ENCODE measurements around the gene HGD. TPM values are rescaled to one million over a fixed set of nuclear protein-coding genes. Genes with fewer than 3 reads are reported as not detected.

HGD gene
- polyA plus RNA-seq, 4 donors: 14.4 to 71.8 (median 43.7) TPM

DNA sequence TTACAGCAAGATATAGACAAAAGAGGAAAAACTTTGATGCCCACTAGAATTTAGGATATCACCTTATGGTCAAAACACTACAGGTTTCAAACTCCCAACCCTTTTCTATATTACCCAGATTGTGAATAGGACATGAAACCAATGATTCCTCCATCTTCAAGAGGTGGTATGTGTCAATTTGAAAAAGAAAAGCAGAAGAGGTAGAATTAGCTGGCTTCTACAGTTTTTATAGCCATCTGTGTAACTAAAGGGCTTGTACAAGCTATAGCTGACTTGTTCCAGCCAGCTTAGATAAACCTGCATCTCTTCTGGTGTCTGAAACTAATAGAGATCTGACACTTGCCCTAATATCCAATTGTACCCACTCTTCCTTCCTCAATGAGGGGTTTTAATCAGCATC, 24.9 kb upstream of the HGD start:
- Histone ChIP-seq H3K36me3 (ENCODE audit: control insufficient read depth in 3 of 3, insufficient read depth in 2 of 3, low read depth in 1 of 3, low read length in 3 of 3) (peaks cover 0 to 6% (median 0%) of the 10 kb centered on the region in 3 donors), H3K4me3 (ENCODE audit: low read depth in 1 of 3, low read length in 3 of 3) (no peak overlapping the region), H3K27ac (ENCODE audit: low read depth in 1 of 3, low read length in 2 of 3) (no peak overlapping the region), H3K27me3 (ENCODE audit: control insufficient read depth in 3 of 3, insufficient read depth in 3 of 3, low read length in 3 of 3) (no peaks in the 10 kb centered on the region), H3K4me1 (ENCODE audit: control insufficient read depth in 3 of 3, insufficient read depth in 2 of 3, low read depth in 1 of 3, low read length in 2 of 3) (no peaks in the 10 kb centered on the region), H3K9me3 (ENCODE audit: control insufficient read depth in 2 of 2, insufficient read depth in 1 of 2, low read depth in 1 of 2, low read length in 1 of 2) (peaks cover 0 to 4% of the 10 kb centered on the region in 2 donors)
- FAIRE-seq: no peak
- no peak for DNase-seq

DNA sequence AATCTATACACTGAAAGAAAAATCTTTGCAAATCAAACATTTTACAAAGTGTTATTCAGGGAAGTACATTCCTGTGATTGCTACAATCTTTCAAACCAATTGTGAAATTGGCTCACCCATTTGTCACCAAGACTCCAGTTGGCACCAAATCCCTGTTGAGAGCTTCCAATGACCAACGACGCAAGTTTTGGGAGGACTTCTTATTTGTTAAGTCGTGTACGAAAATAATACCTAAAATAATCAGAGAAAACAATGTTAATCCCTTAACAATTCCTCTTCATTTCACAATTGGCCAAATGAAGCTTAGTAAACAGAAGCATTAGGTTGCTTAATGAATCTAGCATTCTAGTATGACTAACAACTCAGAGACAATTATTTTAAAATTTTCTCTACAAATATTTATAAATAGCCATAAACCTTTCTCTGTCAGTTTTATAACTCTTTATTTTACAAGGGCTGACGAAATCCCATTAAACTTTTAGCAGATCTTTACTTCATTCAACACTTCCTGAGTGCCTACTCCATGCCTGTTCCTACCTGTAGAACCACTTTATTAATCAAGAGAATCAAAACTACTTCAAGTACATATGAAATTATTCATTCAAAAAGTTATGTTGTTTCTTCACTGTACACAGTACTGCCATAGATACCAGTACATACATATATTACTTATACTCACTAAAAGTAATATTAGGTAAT, 24.0 kb upstream of the HGD start:
- Histone ChIP-seq H3K4me3 (ENCODE audit: low read depth in 1 of 3, low read length in 3 of 3) (no peak overlapping the region), H3K27ac (ENCODE audit: low read depth in 1 of 3, low read length in 2 of 3) (no peak overlapping the region), H3K9me3 (ENCODE audit: control insufficient read depth in 2 of 2, insufficient read depth in 1 of 2, low read depth in 1 of 2, low read length in 1 of 2) (peaks cover 0 to 4% of the 10 kb centered on the region in 2 donors), H3K27me3 (ENCODE audit: control insufficient read depth in 3 of 3, insufficient read depth in 3 of 3, low read length in 3 of 3) (no peaks in the 10 kb centered on the region), H3K4me1 (ENCODE audit: control insufficient read depth in 3 of 3, insufficient read depth in 2 of 3, low read depth in 1 of 3, low read length in 2 of 3) (no peaks in the 10 kb centered on the region), H3K36me3 (ENCODE audit: control insufficient read depth in 3 of 3, insufficient read depth in 2 of 3, low read depth in 1 of 3, low read length in 3 of 3) (peaks cover 0 to 6% (median 0%) of the 10 kb centered on the region in 3 donors)
- no peak for DNase-seq
- no peak for FAIRE-seq
- WGBS, 3 donors: 90 to 95% (median 91%) methylated on average over 5 of the region's 5 CpGs

DNA sequence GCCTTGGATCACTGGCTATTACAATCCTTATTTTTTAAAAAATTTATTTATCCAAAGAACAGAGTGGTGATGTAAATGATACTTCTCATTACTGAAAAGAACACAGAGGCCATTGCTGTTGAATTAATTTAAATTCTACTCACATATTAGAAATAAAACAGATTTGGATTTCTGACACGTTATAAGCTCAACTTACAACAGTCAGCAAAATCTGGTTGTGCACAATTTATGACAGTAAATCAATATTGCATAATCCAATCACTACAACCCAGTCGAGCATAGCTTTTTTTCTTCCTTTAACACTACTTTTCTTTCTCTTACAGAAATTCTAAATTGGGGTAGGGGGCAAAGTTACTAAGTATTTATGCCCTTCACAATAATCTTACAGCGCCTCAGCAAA, 17.3 kb upstream of the HGD start:
- 69 to 85% (median 74%) methylated on average over 3 of the region's 3 CpGs for WGBS, 3 donors
- H3K27me3 ChIP-seq (ENCODE audit: control insufficient read depth in 3 of 3, insufficient read depth in 3 of 3, low read length in 3 of 3): no peaks in the 10 kb centered on the region
- H3K27ac ChIP-seq (ENCODE audit: low read depth in 1 of 3, low read length in 2 of 3): no peak overlapping the region
- FAIRE-seq (no peak), DNase-seq (no peak)
- peaks cover 0 to 4% of the 10 kb centered on the region in 2 donors for H3K9me3 ChIP-seq (ENCODE audit: control insufficient read depth in 2 of 2, insufficient read depth in 1 of 2, low read depth in 1 of 2, low read length in 1 of 2)
- H3K4me1 ChIP-seq (ENCODE audit: control insufficient read depth in 3 of 3, insufficient read depth in 2 of 3, low read depth in 1 of 3, low read length in 2 of 3): no peaks in the 10 kb centered on the region
- H3K36me3 ChIP-seq (ENCODE audit: control insufficient read depth in 3 of 3, insufficient read depth in 2 of 3, low read depth in 1 of 3, low read length in 3 of 3): peaks cover 0 to 3% (median 2%) of the 10 kb centered on the region in 3 donors
- no peak overlapping the region for H3K4me3 ChIP-seq (ENCODE audit: low read depth in 1 of 3, low read length in 3 of 3)

DNA sequence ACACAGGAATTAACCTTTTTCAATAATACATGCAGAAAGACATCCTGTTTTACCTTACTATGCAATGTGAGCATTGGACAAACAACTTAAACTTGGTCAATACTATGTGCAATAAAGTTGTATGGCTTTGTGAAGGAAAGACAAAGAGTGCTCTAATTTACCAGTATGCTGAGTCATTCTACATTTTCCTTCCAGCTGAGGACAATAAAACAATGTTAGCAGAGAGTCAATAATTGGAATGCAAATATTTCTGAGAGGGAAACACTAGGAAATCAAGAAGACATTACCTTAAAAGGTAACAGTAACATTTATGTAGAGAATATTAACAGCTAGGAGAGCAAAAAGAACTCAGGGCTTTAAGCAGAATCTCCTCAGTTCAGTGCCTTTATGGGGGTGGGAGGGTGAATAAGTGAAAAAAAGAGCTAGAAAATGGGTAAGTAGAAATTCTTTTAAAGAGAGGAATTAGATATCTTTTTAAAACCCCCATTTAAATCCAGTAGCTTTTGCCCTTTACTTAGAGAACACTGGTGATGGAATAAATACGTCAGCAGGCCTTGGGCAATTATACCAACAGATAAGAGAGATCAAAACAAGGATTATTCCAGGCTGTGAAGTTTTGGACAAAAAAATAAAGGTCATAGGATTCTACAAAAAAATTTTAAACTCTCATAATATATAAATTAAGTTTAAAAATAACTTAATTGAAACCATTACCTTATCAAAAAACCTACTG, 11.6 kb upstream of the HGD start:
- no peaks in the 10 kb centered on the region for H3K27me3 ChIP-seq (ENCODE audit: control insufficient read depth in 3 of 3, insufficient read depth in 3 of 3, low read length in 3 of 3)
- no peak overlapping the region for H3K4me3 ChIP-seq (ENCODE audit: low read depth in 1 of 3, low read length in 3 of 3)
- whole genome bisulfite sequencing, 3 donors: 49 to 68% (median 52%) methylated on average over 1 of the region's 1 CpG
- H3K9me3 ChIP-seq (ENCODE audit: control insufficient read depth in 2 of 2, insufficient read depth in 1 of 2, low read depth in 1 of 2, low read length in 1 of 2): no peaks in the 10 kb centered on the region
- H3K4me1 ChIP-seq (ENCODE audit: control insufficient read depth in 3 of 3, insufficient read depth in 2 of 3, low read depth in 1 of 3, low read length in 2 of 3): peaks cover 0 to 5% (median 0%) of the 10 kb centered on the region in 3 donors
- H3K36me3 ChIP-seq (ENCODE audit: control insufficient read depth in 3 of 3, insufficient read depth in 2 of 3, low read depth in 1 of 3, low read length in 3 of 3): peaks cover 2 to 3% (median 2%) of the 10 kb centered on the region in 3 donors
- DNase-seq: peak; percentile 50 to 71
- FAIRE-seq: no peak
- peak overlapping the region in 1 of 3 donors; percentile 30 for H3K27ac ChIP-seq (ENCODE audit: low read depth in 1 of 3, low read length in 2 of 3)

DNA sequence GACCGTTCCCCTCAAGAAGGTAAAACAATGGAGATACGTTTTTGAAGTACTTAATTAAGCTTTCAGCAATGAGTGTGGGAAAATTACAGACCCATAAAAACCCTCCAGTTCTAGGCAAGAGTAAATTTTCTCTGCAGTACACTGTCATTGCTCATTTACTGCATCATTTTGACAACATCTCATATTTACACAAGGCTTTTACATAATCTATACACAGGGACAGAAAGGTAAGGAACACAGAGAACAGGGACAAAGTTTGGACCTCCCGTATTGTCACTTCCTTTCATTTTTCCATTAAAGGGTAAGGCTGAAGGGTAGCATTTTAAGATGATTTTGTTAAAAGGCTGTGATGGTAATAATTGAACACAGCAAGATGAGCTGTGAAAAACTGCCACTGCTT, 7.4 kb upstream of the HGD start:
- no peak for FAIRE-seq
- DNase-seq: no peak
- Histone ChIP-seq H3K36me3 (ENCODE audit: control insufficient read depth in 3 of 3, insufficient read depth in 2 of 3, low read depth in 1 of 3, low read length in 3 of 3) (peaks cover 0 to 5% (median 2%) of the 10 kb centered on the region in 3 donors), H3K27ac (ENCODE audit: low read depth in 1 of 3, low read length in 2 of 3) (no peak overlapping the region), H3K4me1 (ENCODE audit: control insufficient read depth in 3 of 3, insufficient read depth in 2 of 3, low read depth in 1 of 3, low read length in 2 of 3) (peaks cover 0 to 5% (median 0%) of the 10 kb centered on the region in 3 donors), H3K27me3 (ENCODE audit: control insufficient read depth in 3 of 3, insufficient read depth in 3 of 3, low read length in 3 of 3) (no peaks in the 10 kb centered on the region), H3K9me3 (ENCODE audit: control insufficient read depth in 2 of 2, insufficient read depth in 1 of 2, low read depth in 1 of 2, low read length in 1 of 2) (no peaks in the 10 kb centered on the region), H3K4me3 (ENCODE audit: low read depth in 1 of 3, low read length in 3 of 3) (no peak overlapping the region)
- WGBS, 3 donors: 90 to 97% (median 90%) methylated on average over 3 of the region's 3 CpGs

DNA sequence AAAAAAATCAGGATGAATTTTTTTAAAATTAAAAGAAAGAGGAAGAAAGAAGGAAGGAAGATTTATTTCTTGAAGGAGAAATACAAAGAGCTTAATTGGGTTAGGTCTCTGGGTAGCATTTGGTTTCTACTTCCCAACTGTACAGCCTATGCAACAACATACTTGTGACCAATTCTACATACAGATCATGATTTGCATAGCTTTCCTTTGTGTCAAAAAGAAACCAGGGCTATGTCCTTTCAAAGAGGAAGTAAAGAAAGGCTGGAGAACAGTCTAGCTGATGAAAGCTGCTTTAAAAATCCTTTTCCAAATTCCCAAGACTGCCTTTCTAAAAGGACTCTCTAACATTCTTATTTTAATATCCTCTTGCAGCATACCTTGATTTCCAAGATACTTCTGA, 6.1 kb upstream of the HGD start:
- FAIRE-seq (no peak), DNase-seq (no peak)
- Histone ChIP-seq H3K27me3 (ENCODE audit: control insufficient read depth in 3 of 3, insufficient read depth in 3 of 3, low read length in 3 of 3) (no peaks in the 10 kb centered on the region), H3K4me1 (ENCODE audit: control insufficient read depth in 3 of 3, insufficient read depth in 2 of 3, low read depth in 1 of 3, low read length in 2 of 3) (peaks cover 0 to 5% (median 2%) of the 10 kb centered on the region in 3 donors), H3K27ac (ENCODE audit: low read depth in 1 of 3, low read length in 2 of 3) (no peak overlapping the region), H3K4me3 (ENCODE audit: low read depth in 1 of 3, low read length in 3 of 3) (no peak overlapping the region), H3K36me3 (ENCODE audit: control insufficient read depth in 3 of 3, insufficient read depth in 2 of 3, low read depth in 1 of 3, low read length in 3 of 3) (peaks cover 0 to 5% (median 2%) of the 10 kb centered on the region in 3 donors), H3K9me3 (ENCODE audit: control insufficient read depth in 2 of 2, insufficient read depth in 1 of 2, low read depth in 1 of 2, low read length in 1 of 2) (no peaks in the 10 kb centered on the region)

DNA sequence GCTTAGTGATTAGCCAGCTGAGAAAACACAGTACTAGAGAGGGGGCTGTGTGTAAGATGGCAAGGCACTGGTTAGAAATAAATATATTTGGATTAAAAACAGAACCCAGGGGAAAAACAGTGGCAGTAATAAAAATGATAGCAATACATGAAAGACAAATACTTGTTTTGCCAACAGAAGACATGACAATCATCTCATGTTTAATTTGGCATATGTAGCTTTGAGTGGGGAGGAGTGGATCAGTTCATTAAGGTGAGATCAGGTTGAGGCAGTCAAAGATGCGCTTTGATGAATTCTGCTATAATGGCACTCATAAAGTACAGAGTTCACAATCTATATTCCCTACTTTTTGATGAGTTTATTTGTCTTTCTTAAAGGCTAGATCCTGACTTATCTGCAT, 3.4 kb upstream of the HGD start:
- Histone ChIP-seq H3K4me3 (ENCODE audit: low read depth in 1 of 3, low read length in 3 of 3) (no peak overlapping the region), H3K36me3 (ENCODE audit: control insufficient read depth in 3 of 3, insufficient read depth in 2 of 3, low read depth in 1 of 3, low read length in 3 of 3) (peaks cover 0 to 2% (median 2%) of the 10 kb centered on the region in 3 donors), H3K9me3 (ENCODE audit: control insufficient read depth in 2 of 2, insufficient read depth in 1 of 2, low read depth in 1 of 2, low read length in 1 of 2) (no peaks in the 10 kb centered on the region), H3K27ac (ENCODE audit: low read depth in 1 of 3, low read length in 2 of 3) (no peak overlapping the region), H3K4me1 (ENCODE audit: control insufficient read depth in 3 of 3, insufficient read depth in 2 of 3, low read depth in 1 of 3, low read length in 2 of 3) (peaks cover 2 to 25% (median 5%) of the 10 kb centered on the region in 3 donors), H3K27me3 (ENCODE audit: control insufficient read depth in 3 of 3, insufficient read depth in 3 of 3, low read length in 3 of 3) (no peaks in the 10 kb centered on the region)
- DNase-seq (no peak), FAIRE-seq (no peak)
- WGBS, 3 donors: 95 to 100% (median 96%) methylated on average over 1 of the region's 1 CpG

DNA sequence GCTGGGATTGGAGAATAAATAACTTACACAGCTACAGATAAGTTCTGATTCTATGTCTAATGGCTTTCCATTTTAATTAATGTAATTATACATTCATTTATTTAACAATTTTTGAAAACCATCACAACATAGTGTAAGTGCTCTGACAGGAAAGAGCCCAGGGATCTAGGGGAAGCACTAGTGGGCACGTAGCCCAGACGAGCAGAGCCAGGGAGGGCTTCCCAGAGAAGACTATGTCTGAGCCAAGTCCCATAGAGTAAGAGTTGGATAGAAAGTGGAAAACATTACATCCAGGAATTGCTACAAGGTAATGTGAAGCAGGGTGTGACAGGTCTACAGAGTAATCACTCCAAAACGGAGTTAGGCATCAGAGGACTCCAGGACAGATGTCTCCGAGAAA, 2.9 kb upstream of the HGD start:
- Histone ChIP-seq H3K4me1 (ENCODE audit: control insufficient read depth in 3 of 3, insufficient read depth in 2 of 3, low read depth in 1 of 3, low read length in 2 of 3) (peaks cover 2 to 25% (median 5%) of the 10 kb centered on the region in 3 donors), H3K27ac (ENCODE audit: low read depth in 1 of 3, low read length in 2 of 3) (no peak overlapping the region), H3K36me3 (ENCODE audit: control insufficient read depth in 3 of 3, insufficient read depth in 2 of 3, low read depth in 1 of 3, low read length in 3 of 3) (peaks cover 0 to 2% (median 2%) of the 10 kb centered on the region in 3 donors), H3K9me3 (ENCODE audit: control insufficient read depth in 2 of 2, insufficient read depth in 1 of 2, low read depth in 1 of 2, low read length in 1 of 2) (no peaks in the 10 kb centered on the region), H3K4me3 (ENCODE audit: low read depth in 1 of 3, low read length in 3 of 3) (no peak overlapping the region), H3K27me3 (ENCODE audit: control insufficient read depth in 3 of 3, insufficient read depth in 3 of 3, low read length in 3 of 3) (no peaks in the 10 kb centered on the region)
- no peak for FAIRE-seq
- no peak for DNase-seq
- WGBS, 3 donors: 78 to 91% (median 90%) methylated on average over 4 of the region's 4 CpGs

Data from small intestine (tissue), 7 donors.